ENCODE measurements around the gene SLC39A6. TPM values are rescaled to one million over a fixed set of nuclear protein-coding genes. Genes with fewer than 3 reads are reported as not detected.

Gene SLC39A6
- polyA plus RNA-seq, 1 donor from 2014 or later = 298 TPM

GRCh38 chr18:36107477-36107876 lies 21.7 kb downstream of the SLC39A6 start:
- Histone ChIP-seq H2AFZ (ENCODE audit: low read depth, low read length) (no peak overlapping the region), H3K9me2 (ENCODE audit: insufficient read depth, low read length) (no peaks in the 10 kb centered on the region), H3K27ac (ENCODE audit: low read length) (no peak overlapping the region), H3F3A (ENCODE audit: insufficient read depth, low read length, poor library complexity, severe bottlenecking) (no peaks in the 10 kb centered on the region), H3K79me2 (replicated peaks; ENCODE audit: insufficient read depth, low read length) (no peaks in the 10 kb centered on the region), H4K20me1 (ENCODE audit: insufficient read depth) (no peaks in the 10 kb centered on the region), H3K27me3 (ENCODE audit: insufficient read depth, low read depth, low read length) (no peaks in the 10 kb centered on the region), H3K4me3 (ENCODE audit: low read length) (no peak overlapping the region), H3K9me3 (ENCODE audit: low read length) (no peaks in the 10 kb centered on the region), H3K4me2 (ENCODE audit: low read length) (no peak overlapping the region), H3K36me3 (ENCODE audit: insufficient read depth, low read length) (peaks cover 3% of the 10 kb centered on the region), H3K9ac (ENCODE audit: low read length) (no peak overlapping the region)
- no peak for TF ChIP-seq EZH2 (IDR thresholded peaks at IDR 0.05; ENCODE audit: borderline replicate concordance, insufficient read depth, low read length, poor library complexity, severe bottlenecking)
- TF ChIP-seq, protein P1, sequence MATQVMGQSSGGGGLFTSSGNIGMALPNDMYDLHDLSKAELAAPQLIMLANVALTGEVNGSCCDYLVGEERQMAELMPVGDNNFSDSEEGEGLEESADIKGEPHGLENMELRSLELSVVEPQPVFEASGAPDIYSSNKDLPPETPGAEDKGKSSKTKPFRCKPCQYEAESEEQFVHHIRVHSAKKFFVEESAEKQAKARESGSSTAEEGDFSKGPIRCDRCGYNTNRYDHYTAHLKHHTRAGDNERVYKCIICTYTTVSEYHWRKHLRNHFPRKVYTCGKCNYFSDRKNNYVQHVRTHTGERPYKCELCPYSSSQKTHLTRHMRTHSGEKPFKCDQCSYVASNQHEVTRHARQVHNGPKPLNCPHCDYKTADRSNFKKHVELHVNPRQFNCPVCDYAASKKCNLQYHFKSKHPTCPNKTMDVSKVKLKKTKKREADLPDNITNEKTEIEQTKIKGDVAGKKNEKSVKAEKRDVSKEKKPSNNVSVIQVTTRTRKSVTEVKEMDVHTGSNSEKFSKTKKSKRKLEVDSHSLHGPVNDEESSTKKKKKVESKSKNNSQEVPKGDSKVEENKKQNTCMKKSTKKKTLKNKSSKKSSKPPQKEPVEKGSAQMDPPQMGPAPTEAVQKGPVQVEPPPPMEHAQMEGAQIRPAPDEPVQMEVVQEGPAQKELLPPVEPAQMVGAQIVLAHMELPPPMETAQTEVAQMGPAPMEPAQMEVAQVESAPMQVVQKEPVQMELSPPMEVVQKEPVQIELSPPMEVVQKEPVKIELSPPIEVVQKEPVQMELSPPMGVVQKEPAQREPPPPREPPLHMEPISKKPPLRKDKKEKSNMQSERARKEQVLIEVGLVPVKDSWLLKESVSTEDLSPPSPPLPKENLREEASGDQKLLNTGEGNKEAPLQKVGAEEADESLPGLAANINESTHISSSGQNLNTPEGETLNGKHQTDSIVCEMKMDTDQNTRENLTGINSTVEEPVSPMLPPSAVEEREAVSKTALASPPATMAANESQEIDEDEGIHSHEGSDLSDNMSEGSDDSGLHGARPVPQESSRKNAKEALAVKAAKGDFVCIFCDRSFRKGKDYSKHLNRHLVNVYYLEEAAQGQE (IDR thresholded peaks at IDR 0.05; ENCODE audit: borderline replicate concordance) = no peak
- TF ChIP-seq EP300 (conservative IDR thresholded peaks at IDR 0.05; ENCODE audit: poor library complexity, severe bottlenecking) = no peak
- TF ChIP-seq, protein P2, sequence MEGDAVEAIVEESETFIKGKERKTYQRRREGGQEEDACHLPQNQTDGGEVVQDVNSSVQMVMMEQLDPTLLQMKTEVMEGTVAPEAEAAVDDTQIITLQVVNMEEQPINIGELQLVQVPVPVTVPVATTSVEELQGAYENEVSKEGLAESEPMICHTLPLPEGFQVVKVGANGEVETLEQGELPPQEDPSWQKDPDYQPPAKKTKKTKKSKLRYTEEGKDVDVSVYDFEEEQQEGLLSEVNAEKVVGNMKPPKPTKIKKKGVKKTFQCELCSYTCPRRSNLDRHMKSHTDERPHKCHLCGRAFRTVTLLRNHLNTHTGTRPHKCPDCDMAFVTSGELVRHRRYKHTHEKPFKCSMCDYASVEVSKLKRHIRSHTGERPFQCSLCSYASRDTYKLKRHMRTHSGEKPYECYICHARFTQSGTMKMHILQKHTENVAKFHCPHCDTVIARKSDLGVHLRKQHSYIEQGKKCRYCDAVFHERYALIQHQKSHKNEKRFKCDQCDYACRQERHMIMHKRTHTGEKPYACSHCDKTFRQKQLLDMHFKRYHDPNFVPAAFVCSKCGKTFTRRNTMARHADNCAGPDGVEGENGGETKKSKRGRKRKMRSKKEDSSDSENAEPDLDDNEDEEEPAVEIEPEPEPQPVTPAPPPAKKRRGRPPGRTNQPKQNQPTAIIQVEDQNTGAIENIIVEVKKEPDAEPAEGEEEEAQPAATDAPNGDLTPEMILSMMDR (IDR thresholded peaks at IDR 0.05; ENCODE audit: poor library complexity, severe bottlenecking) = no peak
- TF ChIP-seq MXI1 (conservative IDR thresholded peaks at IDR 0.05; ENCODE audit: poor library complexity, severe bottlenecking) = no peak
- no peak for TF ChIP-seq TAF1 (IDR thresholded peaks at IDR 0.05; ENCODE audit: low read depth)
- no peak for TF ChIP-seq SMC3 (conservative IDR thresholded peaks at IDR 0.05; ENCODE audit: poor library complexity)
- no peak for TF ChIP-seq POLR2AphosphoS5 (IDR thresholded peaks at IDR 0.05)

GRCh38 chr18:36104749-36105148 lies 24.4 kb downstream of the SLC39A6 start:
- TF ChIP-seq, protein P2 (IDR thresholded peaks at IDR 0.05; ENCODE audit: poor library complexity, severe bottlenecking) = no peak
- Histone ChIP-seq H3K36me3 (ENCODE audit: insufficient read depth, low read length) (peaks cover 3% of the 10 kb centered on the region), H3K4me2 (ENCODE audit: low read length) (no peak overlapping the region), H3K27ac (ENCODE audit: low read length) (no peak overlapping the region), H3K4me3 (ENCODE audit: low read length) (no peak overlapping the region), H3K79me2 (replicated peaks; ENCODE audit: insufficient read depth, low read length) (no peaks in the 10 kb centered on the region), H2AFZ (ENCODE audit: low read depth, low read length) (no peak overlapping the region), H3K27me3 (ENCODE audit: insufficient read depth, low read depth, low read length) (no peaks in the 10 kb centered on the region), H3F3A (ENCODE audit: insufficient read depth, low read length, poor library complexity, severe bottlenecking) (no peaks in the 10 kb centered on the region), H3K9me2 (ENCODE audit: insufficient read depth, low read length) (no peaks in the 10 kb centered on the region), H3K9me3 (ENCODE audit: low read length) (no peaks in the 10 kb centered on the region), H4K20me1 (ENCODE audit: insufficient read depth) (no peaks in the 10 kb centered on the region), H3K9ac (ENCODE audit: low read length) (no peak overlapping the region)
